ENCODE measurements around the gene CRHR1.

CRHR1 gene

GRCh38 chr17:45841883-45842525, 57.9 kb downstream of the CRHR1 start:
- 75% methylated on average over 5 of the region's 7 CpGs for WGBS (ENCODE audit: insufficient coverage)

GRCh38 chr17:45843722-45844121, 59.6 kb downstream of the CRHR1 start:
- Histone ChIP-seq H3K4me3 (ENCODE audit: control insufficient read depth in 1 of 7, extremely low read depth in 1 of 7, insufficient read depth in 4 of 7, low read depth in 2 of 7, low read length in 6 of 7) (no peak overlapping the region), H3K4me1 (ENCODE audit: control extremely low read depth in 1 of 4, control insufficient read depth in 4 of 4, insufficient read depth in 4 of 4, low read length in 3 of 4) (peaks cover 0 to 3% (median 0%) of the 10 kb centered on the region in 4 experiments), H3K9me3 (ENCODE audit: control extremely low read depth in 1 of 5, control insufficient read depth in 4 of 5, insufficient read depth in 2 of 5, low read depth in 1 of 5, low read length in 4 of 5) (no peaks in the 10 kb centered on the region), H3K36me3 (ENCODE audit: control insufficient read depth in 4 of 4, insufficient read depth in 4 of 4, low read length in 3 of 4) (no peaks in the 10 kb centered on the region), H3K27me3 (replicated peaks in 2 of 5; ENCODE audit: control insufficient read depth in 4 of 5, insufficient read depth in 5 of 5, low read length in 4 of 5) (no peaks in the 10 kb centered on the region), H3K27ac (ENCODE audit: insufficient read depth in 1 of 2, low read depth in 1 of 2, low read length in 2 of 2, poor library complexity in 1 of 2, severe bottlenecking in 2 of 2) (no peak overlapping the region)
- POLR2A ChIA-PET, result no interaction called here
- WGBS (ENCODE audit: insufficient coverage), result 100% methylated on average over 2 of the region's 4 CpGs
- CTCF ChIA-PET, result no interaction called here
- DNase-seq, result no peak

More at GRCh38 chr17:45841883-45842525, 57.9 kb downstream of the CRHR1 start:
- H3K9me3 ChIP-seq (ENCODE audit: control extremely low read depth in 1 of 5, control insufficient read depth in 4 of 5, insufficient read depth in 2 of 5, low read depth in 1 of 5, low read length in 4 of 5), result no peaks in the 10 kb centered on the region
- H3K36me3 ChIP-seq (ENCODE audit: control insufficient read depth in 4 of 4, insufficient read depth in 4 of 4, low read length in 3 of 4), result no peaks in the 10 kb centered on the region
- POLR2A ChIA-PET, result no interaction called here
- no peaks in the 10 kb centered on the region for H3K27me3 ChIP-seq (replicated peaks in 2 of 5; ENCODE audit: control insufficient read depth in 4 of 5, insufficient read depth in 5 of 5, low read length in 4 of 5)
- no peak for DNase-seq
- H3K27ac ChIP-seq (ENCODE audit: insufficient read depth in 1 of 2, low read depth in 1 of 2, low read length in 2 of 2, poor library complexity in 1 of 2, severe bottlenecking in 2 of 2), result no peak overlapping the region
- CTCF ChIA-PET, result interaction anchor here (1.1 kb wide), 1 partner anchor 10 kb away, joined by 3 read pairs; no protein-coding TSS in a partner anchor
- H3K4me3 ChIP-seq (ENCODE audit: control insufficient read depth in 1 of 7, extremely low read depth in 1 of 7, insufficient read depth in 4 of 7, low read depth in 2 of 7, low read length in 6 of 7), result no peak overlapping the region
- peaks cover 0 to 3% (median 0%) of the 10 kb centered on the region in 4 experiments for H3K4me1 ChIP-seq (ENCODE audit: control extremely low read depth in 1 of 4, control insufficient read depth in 4 of 4, insufficient read depth in 4 of 4, low read length in 3 of 4)

- no peak for DNase-seq
- Histone ChIP-seq H3K36me3 (ENCODE audit: control insufficient read depth in 4 of 4, insufficient read depth in 4 of 4, low read length in 3 of 4) (no peaks in the 10 kb centered on the region), H3K27me3 (replicated peaks in 2 of 5; ENCODE audit: control insufficient read depth in 4 of 5, insufficient read depth in 5 of 5, low read length in 4 of 5) (peaks cover 0 to under 1% (median 0%) of the 10 kb centered on the region in 5 experiments), H3K9me3 (ENCODE audit: control extremely low read depth in 1 of 5, control insufficient read depth in 4 of 5, insufficient read depth in 2 of 5, low read depth in 1 of 5, low read length in 4 of 5) (no peaks in the 10 kb centered on the region), H3K4me3 (ENCODE audit: control insufficient read depth in 1 of 7, extremely low read depth in 1 of 7, insufficient read depth in 4 of 7, low read depth in 2 of 7, low read length in 6 of 7) (no peak within 1 kb of the TSS), H3K27ac (ENCODE audit: insufficient read depth in 1 of 2, low read depth in 1 of 2, low read length in 2 of 2, poor library complexity in 1 of 2, severe bottlenecking in 2 of 2) (no peak within 1 kb of the TSS), H3K4me1 (ENCODE audit: control extremely low read depth in 1 of 4, control insufficient read depth in 4 of 4, insufficient read depth in 4 of 4, low read length in 3 of 4) (peaks cover 0 to 3% (median 0%) of the 10 kb centered on the region in 4 experiments)
- ChIA-PET CTCF (interaction anchor here (1.8 kb wide), 1 partner anchor 13 kb away, joined by 5 read pairs; no protein-coding TSS in a partner anchor), POLR2A (no interaction called here)
- WGBS (ENCODE audit: insufficient coverage), result 94% methylated on average over 25 of the region's 25 CpGs
Measured at GRCh38 chr17:45844695-45845375, 60.7 kb downstream of the CRHR1 start, which contains the start of gene SPPL2C. SPPL2C (plus strand) TSS chr17:45844881; CDS start chr17:45844907, 26 bp downstream.

GRCh38 chr17:45845376-45846185, 61.5 kb downstream of the CRHR1 start:
- H3K36me3 ChIP-seq (ENCODE audit: control insufficient read depth in 4 of 4, insufficient read depth in 4 of 4, low read length in 3 of 4), result no peaks in the 10 kb centered on the region
- no peak for DNase-seq
- ChIA-PET CTCF (interaction anchor here (1.8 kb wide), 1 partner anchor 14 kb away, joined by 5 read pairs; no protein-coding TSS in a partner anchor), POLR2A (no interaction called here)
- 95% methylated on average over 33 of the region's 35 CpGs for WGBS (ENCODE audit: insufficient coverage)
- no peak overlapping the region for H3K4me3 ChIP-seq (ENCODE audit: control insufficient read depth in 1 of 7, extremely low read depth in 1 of 7, insufficient read depth in 4 of 7, low read depth in 2 of 7, low read length in 6 of 7)
- H3K9me3 ChIP-seq (ENCODE audit: control extremely low read depth in 1 of 5, control insufficient read depth in 4 of 5, insufficient read depth in 2 of 5, low read depth in 1 of 5, low read length in 4 of 5), result no peaks in the 10 kb centered on the region
- peaks cover 0 to 3% (median 0%) of the 10 kb centered on the region in 5 experiments for H3K27me3 ChIP-seq (replicated peaks in 2 of 5; ENCODE audit: control insufficient read depth in 4 of 5, insufficient read depth in 5 of 5, low read length in 4 of 5)
- H3K27ac ChIP-seq (ENCODE audit: insufficient read depth in 1 of 2, low read depth in 1 of 2, low read length in 2 of 2, poor library complexity in 1 of 2, severe bottlenecking in 2 of 2), result no peak overlapping the region
- peaks cover 0 to 3% (median 0%) of the 10 kb centered on the region in 4 experiments for H3K4me1 ChIP-seq (ENCODE audit: control extremely low read depth in 1 of 4, control insufficient read depth in 4 of 4, insufficient read depth in 4 of 4, low read length in 3 of 4)

DNA sequence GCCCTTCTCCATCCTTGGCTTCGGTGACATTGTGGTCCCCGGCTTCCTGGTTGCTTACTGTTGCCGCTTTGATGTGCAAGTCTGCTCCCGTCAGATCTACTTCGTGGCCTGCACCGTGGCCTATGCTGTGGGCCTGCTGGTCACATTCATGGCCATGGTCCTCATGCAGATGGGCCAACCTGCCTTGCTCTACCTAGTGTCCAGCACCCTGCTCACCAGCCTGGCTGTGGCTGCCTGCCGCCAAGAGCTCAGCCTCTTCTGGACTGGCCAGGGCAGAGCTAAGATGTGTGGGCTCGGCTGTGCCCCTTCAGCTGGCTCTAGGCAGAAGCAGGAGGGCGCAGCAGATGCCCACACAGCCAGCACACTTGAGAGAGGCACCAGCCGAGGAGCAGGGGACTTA, 62.1 kb downstream of the CRHR1 start:
- no peak for DNase-seq
- Histone ChIP-seq H3K27ac (ENCODE audit: insufficient read depth in 1 of 2, low read depth in 1 of 2, low read length in 2 of 2, poor library complexity in 1 of 2, severe bottlenecking in 2 of 2) (no peak overlapping the region), H3K4me1 (ENCODE audit: control extremely low read depth in 1 of 4, control insufficient read depth in 4 of 4, insufficient read depth in 4 of 4, low read length in 3 of 4) (peaks cover 0 to 3% (median 0%) of the 10 kb centered on the region in 4 experiments), H3K36me3 (ENCODE audit: control insufficient read depth in 4 of 4, insufficient read depth in 4 of 4, low read length in 3 of 4) (no peaks in the 10 kb centered on the region), H3K9me3 (ENCODE audit: control extremely low read depth in 1 of 5, control insufficient read depth in 4 of 5, insufficient read depth in 2 of 5, low read depth in 1 of 5, low read length in 4 of 5) (no peaks in the 10 kb centered on the region), H3K27me3 (replicated peaks in 2 of 5; ENCODE audit: control insufficient read depth in 4 of 5, insufficient read depth in 5 of 5, low read length in 4 of 5) (peaks cover 0 to 7% (median 3%) of the 10 kb centered on the region in 5 experiments), H3K4me3 (ENCODE audit: control insufficient read depth in 1 of 7, extremely low read depth in 1 of 7, insufficient read depth in 4 of 7, low read depth in 2 of 7, low read length in 6 of 7) (no peak overlapping the region)
- 85% methylated on average over 10 of the region's 10 CpGs for WGBS (ENCODE audit: insufficient coverage)
- ChIA-PET POLR2A (no interaction called here), CTCF (interaction anchor here (1.0 to 1.6 kb wide), 3 partner anchors 11 to 204 kb away, joined by 3 to 5 read pairs (median 3); no protein-coding TSS in a partner anchor)

DNA sequence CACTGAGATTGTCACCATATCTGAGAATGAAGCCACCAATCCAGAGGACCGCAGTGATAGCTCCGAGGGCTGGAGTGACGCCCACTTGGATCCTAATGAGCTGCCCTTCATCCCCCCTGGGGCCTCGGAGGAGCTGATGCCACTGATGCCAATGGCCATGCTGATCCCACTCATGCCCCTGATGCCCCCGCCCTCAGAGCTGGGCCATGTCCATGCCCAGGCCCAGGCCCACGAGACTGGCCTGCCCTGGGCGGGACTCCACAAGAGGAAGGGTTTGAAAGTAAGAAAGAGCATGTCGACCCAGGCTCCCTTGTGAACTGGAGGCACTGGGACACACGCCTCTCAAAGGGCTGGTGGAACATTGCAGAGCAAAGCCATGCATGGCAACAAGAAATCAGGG, 62.5 kb downstream of the CRHR1 start:
- Histone ChIP-seq H3K4me1 (ENCODE audit: control extremely low read depth in 1 of 4, control insufficient read depth in 4 of 4, insufficient read depth in 4 of 4, low read length in 3 of 4) (peaks cover 0 to 3% (median under 1%) of the 10 kb centered on the region in 4 experiments), H3K36me3 (ENCODE audit: control insufficient read depth in 4 of 4, insufficient read depth in 4 of 4, low read length in 3 of 4) (no peaks in the 10 kb centered on the region), H3K27me3 (replicated peaks in 2 of 5; ENCODE audit: control insufficient read depth in 4 of 5, insufficient read depth in 5 of 5, low read length in 4 of 5) (peaks cover 0 to 11% (median 5%) of the 10 kb centered on the region in 5 experiments), H3K27ac (ENCODE audit: insufficient read depth in 1 of 2, low read depth in 1 of 2, low read length in 2 of 2, poor library complexity in 1 of 2, severe bottlenecking in 2 of 2) (no peak overlapping the region), H3K4me3 (ENCODE audit: control insufficient read depth in 1 of 7, extremely low read depth in 1 of 7, insufficient read depth in 4 of 7, low read depth in 2 of 7, low read length in 6 of 7) (no peak overlapping the region), H3K9me3 (ENCODE audit: control extremely low read depth in 1 of 5, control insufficient read depth in 4 of 5, insufficient read depth in 2 of 5, low read depth in 1 of 5, low read length in 4 of 5) (no peaks in the 10 kb centered on the region)
- ChIA-PET CTCF (interaction anchor here (1.0 to 1.6 kb wide), 3 partner anchors 11 to 204 kb away, joined by 3 to 5 read pairs (median 3); no protein-coding TSS in a partner anchor), POLR2A (no interaction called here)
- 89% methylated on average over 5 of the region's 9 CpGs for WGBS (ENCODE audit: insufficient coverage)
- no peak for DNase-seq

All from common myeloid progenitor, CD34-positive (primary cell).